ENCODE measurements around the gene TMEM108.

TMEM108 gene

GRCh38 chr3:133386876-133387275 is 348.7 kb downstream of the TMEM108 start:
- no peak for DNase-seq (ENCODE audit: low read depth)

- no peak for DNase-seq (ENCODE audit: low read depth)
Observed at GRCh38 chr3:133387341-133387740, 349.1 kb downstream of the TMEM108 start.

GRCh38 chr3:133388696-133389395 is 350.7 kb downstream of the TMEM108 start:
- no peak for DNase-seq (ENCODE audit: low read depth)

GRCh38 chr3:133390715-133391114 is 352.5 kb downstream of the TMEM108 start:
- DNase-seq (ENCODE audit: low read depth), result no peak

- no peak for DNase-seq (ENCODE audit: low read depth)
Observed at GRCh38 chr3:133393204-133393603, 355.0 kb downstream of the TMEM108 start.

- no peak for DNase-seq (ENCODE audit: low read depth)
Observed at GRCh38 chr3:133393691-133394474, 355.7 kb downstream of the TMEM108 start.

GRCh38 chr3:133394561-133395311 is 356.5 kb downstream of the TMEM108 start:
- DNase-seq (ENCODE audit: low read depth), result no peak

- DNase-seq (ENCODE audit: low read depth), result no peak
Observed at GRCh38 chr3:133396906-133397305, 358.7 kb downstream of the TMEM108 start.

- DNase-seq (ENCODE audit: low read depth), result no peak
Observed at GRCh38 chr3:133400006-133400515, 361.9 kb downstream of the TMEM108 start, which contains the start of gene BFSP2. Gene BFSP2 (plus strand): TSS chr3:133400056. CDS start chr3:133400084, 28 bp downstream.

GRCh38 chr3:133401374-133402135 is 363.4 kb downstream of the TMEM108 start:
- DNase-seq (ENCODE audit: low read depth), result no peak

GRCh38 chr3:133404920-133405319 is 366.7 kb downstream of the TMEM108 start:
- no peak for DNase-seq (ENCODE audit: low read depth)

GRCh38 chr3:133408366-133408765 is 370.2 kb downstream of the TMEM108 start:
- DNase-seq (ENCODE audit: low read depth), result no peak

- DNase-seq (ENCODE audit: low read depth), result no peak
Observed at GRCh38 chr3:133408961-133409360, 370.8 kb downstream of the TMEM108 start.

- no peak for DNase-seq (ENCODE audit: low read depth)
Observed at GRCh38 chr3:133410191-133410892, 372.2 kb downstream of the TMEM108 start.

GRCh38 chr3:133412183-133413132 is 374.3 kb downstream of the TMEM108 start:
- DNase-seq (ENCODE audit: low read depth), result no peak

- no peak for DNase-seq (ENCODE audit: low read depth)
Observed at GRCh38 chr3:133413161-133414020, 375.2 kb downstream of the TMEM108 start.

GRCh38 chr3:133414021-133414392 is 375.8 kb downstream of the TMEM108 start:
- DNase-seq (ENCODE audit: low read depth), result no peak

- DNase-seq (ENCODE audit: low read depth), result no peak
Observed at GRCh38 chr3:133418361-133418760, 380.2 kb downstream of the TMEM108 start.
